K562 (cell line): ENCODE measurements around the gene TLCD4. TPM values are rescaled to one million over a fixed set of nuclear protein-coding genes. Genes with fewer than 3 reads are reported as not detected.
A peak's percentile ranks its signal among the peaks of the same experiment; 100 is the strongest.

ENCODE experiments used
- CEBPB ChIP-seq: fragments of 450-650 bp; IDR thresholded peaks from 2 replicates; pipeline ENCODE4 v1.6.1; 2016; ENCODE audit warnings: missing genetic modification characterization, missing compliant biosample characterization
- CHD1 ChIP-seq: fragments of 200-600 bp; sonication (generic); IDR thresholded peaks from one replicate; pipeline ENCODE4 v1.6.1; 2012; ENCODE audit warnings: mild to moderate bottlenecking, moderate library complexity, low read length, inconsistent platforms
- E2F5 ChIP-seq: sonication (generic); formaldehyde crosslinking; IDR thresholded peaks from 2 replicates; pipeline ENCODE4 v1.8.0; 2022; ENCODE audit warnings: mild to moderate bottlenecking, missing genetic modification reagents
- GTF2B ChIP-seq: IDR thresholded peaks from 2 replicates; pipeline ENCODE4 v1.6.1; 2011; ENCODE audit not compliant: insufficient read length; ENCODE audit errors: extremely low read depth
- SIX5 ChIP-seq, 2 experiments: IDR thresholded peaks; 2 replicates each; pipeline ENCODE4 v1.6.1; 2011; ENCODE audit warnings: low read length in 2 of 2, borderline replicate concordance in 1 of 2, low read depth in 1 of 2, mild to moderate bottlenecking in 1 of 2, moderate library complexity in 1 of 2; ENCODE audit not compliant: insufficient read depth in 1 of 2
- TCF3 ChIP-seq: sonication (generic); formaldehyde crosslinking; IDR thresholded peaks from 2 replicates; pipeline ENCODE4 v1.4.0; 2020; ENCODE audit warnings: mild to moderate bottlenecking, missing genetic modification reagents
- ZBTB2 ChIP-seq: fragments of 450-650 bp; IDR thresholded peaks from 2 replicates; pipeline ENCODE4 v1.6.1; 2016; ENCODE audit warnings: antibody characterized with exemption
- ZNF3 ChIP-seq: fragments of 250-450 bp; sonication (Bioruptor Pico); IDR thresholded peaks from 2 replicates; pipeline ENCODE4 v1.5.0; 2021; ENCODE audit warnings: mild to moderate bottlenecking, moderate library complexity
- ZNF318 ChIP-seq, 2 experiments: fragments of 450-650 bp; IDR thresholded peaks; 2 replicates each; pipeline ENCODE4 v1.6.1; 2016; ENCODE audit warnings: mild to moderate bottlenecking in 2 of 2, borderline replicate concordance in 1 of 2, low read depth in 1 of 2, moderate library complexity in 1 of 2
- polyA plus RNA-seq, 8 experiments: library from polyadenylated mRNA; depleted of rRNA in 4 of 8; stranded (reverse) in 5 of 8; unstranded in 3 of 8; fragments of >200 nt; fragmentation: Nextera tagmentation in 2 of 8; fragmentation: Illumina TruSeq in 1 of 8; extraction: Ambion mirVana in 2 of 8; extraction: Trizol in 1 of 8; gene quantifications; 2 replicates each; pipeline versions ENCODE4 v1.2.1 to v1.2.3, GENCODE V29; 2011 to 2014; ENCODE audit warnings: inconsistent platforms in 1 of 8, missing spikeins in 1 of 8
- total RNA-seq, 7 experiments: library from RNA; depleted of rRNA in 6 of 7; stranded (reverse); fragments of >200 nt in 6 of 7; fragmentation: Illumina TruSeq in 2 of 7; extraction: Trizol in 2 of 7; gene quantifications; 2 replicates each; pipeline versions ENCODE4 v1.2.1 to v1.2.3, GENCODE V29; 2011 to 2021; ENCODE audit warnings: low replicate concordance in 1 of 7

Gene TLCD4
- total and polyA plus RNA-seq, 9 of the 15 experiments (the other 6 are each of a cell fraction or from before 2014, with no cell fraction given), result 3.5 to 19.8 (median 7.6) TPM

GRCh38 chr1:95072532-95073419, 44.4 kb upstream of the TLCD4 start, which contains the start of gene ALG14 (continued):
- TF ChIP-seq ZBTB2, result peak; percentile 49; the same call in 1 of the 2 replicates
- TF ChIP-seq SIX5 (IDR thresholded peaks at IDR 0.05; ENCODE audit: borderline replicate concordance in 1 of 2, insufficient read depth in 1 of 2, low read depth in 1 of 2, low read length in 2 of 2), result peak; percentile 84 to 85
- TF ChIP-seq CEBPB (tag), result no peak
- TF ChIP-seq ZNF318 (IDR thresholded peaks at IDR 0.05; ENCODE audit: borderline replicate concordance in 1 of 2, low read depth in 1 of 2), result no peak
- TF ChIP-seq CHD1, result no peak
- no peak for TF ChIP-seq E2F5 (CRISPR knock-in tag)
- no peak for TF ChIP-seq TCF3 (CRISPR knock-in tag)
- TF ChIP-seq ZNF3 (CRISPR knock-in tag), result no peak
- no peak for TF ChIP-seq GTF2B
